Neural progenitor cell (in vitro differentiated cells): ENCODE measurements around the gene ARHGEF12. TPM values are rescaled to one million over a fixed set of nuclear protein-coding genes. Genes with fewer than 3 reads are reported as not detected.

ENCODE experiments used
- DNase-seq: peaks from one replicate; pipeline ENCODE4 v3.0.0-alpha.2; 2016; ENCODE audit warnings: low spot score
- H2AFZ ChIP-seq: fragments of 200-600 bp; sonication (generic); replicated peaks from 2 replicates; pipeline ENCODE4 v1.6.1; 2016; ENCODE audit warnings: antibody characterized with exemption
- H3F3A ChIP-seq: fragments of 200-600 bp; sonication (generic); 2 replicates; pipeline ENCODE4 v1.6.1; 2016; ENCODE audit warnings: antibody characterized with exemption, low read depth
- H3K27ac ChIP-seq: fragments of 200-600 bp; sonication (generic); 2 replicates; pipeline ENCODE4 v1.5.1; 2016; ENCODE audit warnings: mild to moderate bottlenecking
- H3K27me3 ChIP-seq: fragments of 200-600 bp; sonication (generic); 2 replicates; pipeline ENCODE4 v1.6.1; 2016; ENCODE audit warnings: mild to moderate bottlenecking, moderate library complexity
- H3K36me3 ChIP-seq: fragments of 200-600 bp; sonication (generic); 2 replicates; pipeline ENCODE4 v1.5.1; 2016
- H3K4me1 ChIP-seq: fragments of 200-600 bp; sonication (generic); 2 replicates; pipeline ENCODE4 v1.6.1; 2016; ENCODE audit warnings: mixed run types
- H3K4me2 ChIP-seq: fragments of 200-600 bp; sonication (generic); 2 replicates; pipeline ENCODE4 v1.6.1; 2016
- H3K4me3 ChIP-seq: fragments of 200-600 bp; sonication (generic); 2 replicates; pipeline ENCODE4 v1.5.1; 2016
- H3K79me2 ChIP-seq: fragments of 200-600 bp; sonication (generic); 2 replicates; pipeline ENCODE4 v1.6.1; 2016; ENCODE audit warnings: low read depth
- H3K9ac ChIP-seq: fragments of 200-600 bp; sonication (generic); 2 replicates; pipeline ENCODE4 v1.6.1; 2016
- H3K9me3 ChIP-seq: fragments of 200-600 bp; sonication (generic); 2 replicates; pipeline ENCODE4 v1.5.1; 2016; ENCODE audit warnings: low read depth
- H4K20me1 ChIP-seq: fragments of 200-600 bp; sonication (generic); 2 replicates; pipeline ENCODE4 v1.6.1; 2016; ENCODE audit warnings: low read depth
- H3K27ac Mint-ChIP-seq: 3 replicates; pipeline ENCODE4 v1.8.0; 2021; ENCODE audit warnings: mixed read lengths
- H3K27me3 Mint-ChIP-seq: 2 replicates; pipeline ENCODE4 v1.8.0; 2022; ENCODE audit warnings: low read depth, mild to moderate bottlenecking, inconsistent platforms, moderate library complexity, mixed read lengths; ENCODE audit not compliant: insufficient read depth
- H3K36me3 Mint-ChIP-seq: 3 replicates; pipeline ENCODE4 v1.8.0; 2021; ENCODE audit warnings: mixed read lengths
- H3K4me1 Mint-ChIP-seq: 3 replicates; pipeline ENCODE4 v1.8.0; 2021; ENCODE audit warnings: mixed read lengths
- H3K4me3 Mint-ChIP-seq: 3 replicates; pipeline ENCODE4 v1.8.0; 2021; ENCODE audit warnings: mild to moderate bottlenecking, moderate library complexity, mixed read lengths
- H3K9me3 Mint-ChIP-seq: 3 replicates; pipeline ENCODE4 v1.8.0; 2020; ENCODE audit warnings: mixed read lengths
- CTCF ChIP-seq: fragments of 200-600 bp; sonication (generic); IDR thresholded peaks from 2 replicates; pipeline ENCODE4 v1.5.1; 2017; ENCODE audit warnings: antibody characterized with exemption, mild to moderate bottlenecking
- EZH2 ChIP-seq: fragments of 200-600 bp; sonication (generic); IDR thresholded peaks from 2 replicates; pipeline ENCODE4 v1.6.1; 2017; ENCODE audit warnings: antibody characterized with exemption, mild to moderate bottlenecking, moderate library complexity
- EZH2phosphoT487 ChIP-seq: fragments of 200-600 bp; sonication (generic); IDR thresholded peaks from 2 replicates; pipeline ENCODE4 v1.6.1; 2017; ENCODE audit warnings: antibody characterized with exemption
- total RNA-seq: library from RNA; depleted of rRNA; stranded (reverse); fragments of >200 nt; gene quantifications from 2 replicates; pipeline ENCODE4 v1.2.3, GENCODE V29; 2015; ENCODE audit warnings: low replicate concordance

ARHGEF12 gene
- total RNA-seq, 1 donor from 2014 or later, result 31.3 TPM

- Mint-ChIP-seq H3K4me3 (no peak overlapping the region), H3K27ac (no peak overlapping the region), H3K4me1 (no peaks in the 10 kb centered on the region), H3K27me3 (peaks cover 4% of the 10 kb centered on the region), H3K36me3 (peaks cover 9% of the 10 kb centered on the region), H3K9me3 (peaks cover 2% of the 10 kb centered on the region)
- Histone ChIP-seq H3K27ac (no peak overlapping the region), H3K4me1 (no peaks in the 10 kb centered on the region), H3K9ac (no peak overlapping the region), H3K36me3 (no peaks in the 10 kb centered on the region), H3K9me3 (no peaks in the 10 kb centered on the region), H4K20me1 (no peaks in the 10 kb centered on the region), H3K79me2 (peaks cover 72% of the 10 kb centered on the region), H3K27me3 (no peaks in the 10 kb centered on the region), H3K4me3 (no peak overlapping the region), H3K4me2 (no peak overlapping the region), H2AFZ (no peak overlapping the region), H3F3A (no peaks in the 10 kb centered on the region)
- no peak for DNase-seq
- TF ChIP-seq CTCF, result no peak
- TF ChIP-seq EZH2, result no peak
- TF ChIP-seq EZH2phosphoT487, result no peak
These were observed 29.3 kb downstream of the ARHGEF12 start for GRCh38 chr11:120365512-120365911.

- Histone ChIP-seq H3K9me3 (no peaks in the 10 kb centered on the region), H2AFZ (no peak overlapping the region), H3K4me1 (no peaks in the 10 kb centered on the region), H3K36me3 (no peaks in the 10 kb centered on the region), H3F3A (no peaks in the 10 kb centered on the region), H3K4me3 (no peak overlapping the region), H4K20me1 (no peaks in the 10 kb centered on the region), H3K9ac (no peak overlapping the region), H3K27ac (no peak overlapping the region), H3K4me2 (no peak overlapping the region), H3K27me3 (no peaks in the 10 kb centered on the region), H3K79me2 (peaks cover 83% of the 10 kb centered on the region)
- peaks cover 7% of the 10 kb centered on the region for H3K9me3 Mint-ChIP-seq
- H3K27ac Mint-ChIP-seq, result no peak overlapping the region
- H3K27me3 Mint-ChIP-seq, result no peaks in the 10 kb centered on the region
- no peak for DNase-seq
- peaks cover 13% of the 10 kb centered on the region for H3K36me3 Mint-ChIP-seq
- TF ChIP-seq EZH2phosphoT487 (no peak), EZH2 (no peak), CTCF (no peak)
- H3K4me3 Mint-ChIP-seq, result no peak overlapping the region
- no peaks in the 10 kb centered on the region for H3K4me1 Mint-ChIP-seq
These were observed 36.1 kb downstream of the ARHGEF12 start for GRCh38 chr11:120372296-120372695.

- Histone ChIP-seq H3K4me3 (no peak overlapping the region), H3K9ac (no peak overlapping the region), H3K79me2 (peaks cover 94% of the 10 kb centered on the region), H3F3A (no peaks in the 10 kb centered on the region), H3K27me3 (no peaks in the 10 kb centered on the region), H3K4me1 (no peaks in the 10 kb centered on the region), H3K9me3 (peaks cover 6% of the 10 kb centered on the region), H3K27ac (no peak overlapping the region), H3K4me2 (no peak overlapping the region), H2AFZ (no peak overlapping the region), H4K20me1 (no peaks in the 10 kb centered on the region), H3K36me3 (peaks cover 5% of the 10 kb centered on the region)
- H3K4me3 Mint-ChIP-seq, result no peak overlapping the region
- DNase-seq, result no peak
- no peaks in the 10 kb centered on the region for H3K27me3 Mint-ChIP-seq
- H3K27ac Mint-ChIP-seq, result no peak overlapping the region
- TF ChIP-seq EZH2 (no peak), CTCF (no peak), EZH2phosphoT487 (no peak)
- H3K4me1 Mint-ChIP-seq, result no peaks in the 10 kb centered on the region
- peaks cover 29% of the 10 kb centered on the region for H3K9me3 Mint-ChIP-seq
- peaks cover 22% of the 10 kb centered on the region for H3K36me3 Mint-ChIP-seq
These were observed 38.9 kb downstream of the ARHGEF12 start for GRCh38 chr11:120375076-120375475.
